ENCODE data around the gene PRKD1. TPM values are rescaled to one million over a fixed set of nuclear protein-coding genes. Genes with fewer than 3 reads are reported as not detected.

Gene PRKD1
- total RNA-seq, 1 experiment from 2014 or later, result 2.7 TPM

GRCh38 chr14:29799464-29800095 lies 128.1 kb downstream of the PRKD1 start:
- Mint-ChIP-seq H3K4me3 (no peak overlapping the region), H3K4me1 (peaks cover 10 to 13% of the 10 kb centered on the region in 2 experiments), H3K36me3 (ENCODE audit: insufficient read depth in 1 of 3, low read depth in 3 of 3) (no peaks in the 10 kb centered on the region), H3K27me3 (ENCODE audit: low read depth) (no peaks in the 10 kb centered on the region), H3K9me3 (no peaks in the 10 kb centered on the region), H3K27ac (no peak overlapping the region)
- no CpG with 5 or more reads among the region's 6 CpGs for WGBS (ENCODE audit: extremely low coverage, insufficient read length, low lambda C conversion rate)
- H4K91ac ChIP-seq (ENCODE audit: insufficient read length, low read depth, low read length), result no peak overlapping the region
- TF ChIP-seq, protein P1, sequence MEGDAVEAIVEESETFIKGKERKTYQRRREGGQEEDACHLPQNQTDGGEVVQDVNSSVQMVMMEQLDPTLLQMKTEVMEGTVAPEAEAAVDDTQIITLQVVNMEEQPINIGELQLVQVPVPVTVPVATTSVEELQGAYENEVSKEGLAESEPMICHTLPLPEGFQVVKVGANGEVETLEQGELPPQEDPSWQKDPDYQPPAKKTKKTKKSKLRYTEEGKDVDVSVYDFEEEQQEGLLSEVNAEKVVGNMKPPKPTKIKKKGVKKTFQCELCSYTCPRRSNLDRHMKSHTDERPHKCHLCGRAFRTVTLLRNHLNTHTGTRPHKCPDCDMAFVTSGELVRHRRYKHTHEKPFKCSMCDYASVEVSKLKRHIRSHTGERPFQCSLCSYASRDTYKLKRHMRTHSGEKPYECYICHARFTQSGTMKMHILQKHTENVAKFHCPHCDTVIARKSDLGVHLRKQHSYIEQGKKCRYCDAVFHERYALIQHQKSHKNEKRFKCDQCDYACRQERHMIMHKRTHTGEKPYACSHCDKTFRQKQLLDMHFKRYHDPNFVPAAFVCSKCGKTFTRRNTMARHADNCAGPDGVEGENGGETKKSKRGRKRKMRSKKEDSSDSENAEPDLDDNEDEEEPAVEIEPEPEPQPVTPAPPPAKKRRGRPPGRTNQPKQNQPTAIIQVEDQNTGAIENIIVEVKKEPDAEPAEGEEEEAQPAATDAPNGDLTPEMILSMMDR (conservative IDR thresholded peaks at IDR 0.05), result no peak
- H4K5ac ChIP-seq (ENCODE audit: insufficient read length, low read depth, low read length), result no peak overlapping the region
- no peaks in the 10 kb centered on the region for H3K27me3 ChIP-seq (ENCODE audit: insufficient read depth, low read length)
- no peak overlapping the region for H3K14ac ChIP-seq (ENCODE audit: insufficient read depth, low read length)
- no peak overlapping the region for H3K27ac ChIP-seq (ENCODE audit: insufficient read length, low read depth, low read length)
- H3K23me2 ChIP-seq (ENCODE audit: insufficient read length, low read depth, low read length, poor library complexity, severe bottlenecking), result no peaks in the 10 kb centered on the region
- no peak overlapping the region for H3K4ac ChIP-seq (ENCODE audit: low read depth, low read length)
- H2BK5ac ChIP-seq (ENCODE audit: insufficient read length, low read length), result no peak overlapping the region
- no peaks in the 10 kb centered on the region for H3K79me2 ChIP-seq (ENCODE audit: insufficient read depth, low read length)
- no peak overlapping the region for H3K56ac ChIP-seq (ENCODE audit: insufficient read length, low read depth, low read length)
- H4K20me1 ChIP-seq (ENCODE audit: control insufficient read depth, insufficient read depth, insufficient read length), result no peaks in the 10 kb centered on the region
- no peak overlapping the region for H2BK20ac ChIP-seq (ENCODE audit: low read depth, low read length, poor library complexity, severe bottlenecking)
- no peak overlapping the region for H4K8ac ChIP-seq (replicated peaks; ENCODE audit: insufficient read length, low read depth, low read length)
- no peak overlapping the region for H2AK5ac ChIP-seq (ENCODE audit: insufficient read length, low read length)
- no peaks in the 10 kb centered on the region for H3K9me3 ChIP-seq (ENCODE audit: control insufficient read depth, low read depth, low read length)
- no peak overlapping the region for H3K18ac ChIP-seq (ENCODE audit: insufficient read length, low read depth, low read length)
- H2AFZ ChIP-seq (ENCODE audit: low read length), result no peak overlapping the region
- no peaks in the 10 kb centered on the region for H3K4me1 ChIP-seq (ENCODE audit: insufficient read depth, low read length)
- no peak overlapping the region for H3K23ac ChIP-seq (ENCODE audit: insufficient read length, low read depth, low read length)
- no peak for DNase-seq
- no peak overlapping the region for H3K9ac ChIP-seq (ENCODE audit: extremely low read depth, insufficient read length, low read length)
- H2BK15ac ChIP-seq (ENCODE audit: low read depth, low read length), result no peak overlapping the region
- H2BK120ac ChIP-seq (ENCODE audit: low read depth, low read length, poor library complexity, severe bottlenecking), result no peak overlapping the region
- H3K79me1 ChIP-seq (ENCODE audit: insufficient read depth, low read depth, low read length, poor library complexity, severe bottlenecking), result no peaks in the 10 kb centered on the region
- H3K4me2 ChIP-seq (ENCODE audit: insufficient read depth, insufficient read length, low read length), result no peak overlapping the region
- no peak overlapping the region for H2BK12ac ChIP-seq (ENCODE audit: insufficient read length, low read depth, low read length)
- no peak overlapping the region for H3T11ph ChIP-seq (ENCODE audit: low read length)
